Stimulated activated CD4-positive, alpha-beta T cell treated with anti-CD3 and anti-CD28 coated beads, Interleukin-2, amount 100 ng/mL, for 24 hours (primary cell): ENCODE measurements around the gene KCNH1.
"Not testable (repeated sequence)": the region's sequence is repeated elsewhere in the genome, so short reads cannot be mapped to it uniquely, and the experiment has no call there.

ENCODE experiments used
- DNase-seq, 2 donors: peaks; one replicate each; pipeline ENCODE4 v3.0.0-alpha.2; 2020

KCNH1 gene

DNA sequence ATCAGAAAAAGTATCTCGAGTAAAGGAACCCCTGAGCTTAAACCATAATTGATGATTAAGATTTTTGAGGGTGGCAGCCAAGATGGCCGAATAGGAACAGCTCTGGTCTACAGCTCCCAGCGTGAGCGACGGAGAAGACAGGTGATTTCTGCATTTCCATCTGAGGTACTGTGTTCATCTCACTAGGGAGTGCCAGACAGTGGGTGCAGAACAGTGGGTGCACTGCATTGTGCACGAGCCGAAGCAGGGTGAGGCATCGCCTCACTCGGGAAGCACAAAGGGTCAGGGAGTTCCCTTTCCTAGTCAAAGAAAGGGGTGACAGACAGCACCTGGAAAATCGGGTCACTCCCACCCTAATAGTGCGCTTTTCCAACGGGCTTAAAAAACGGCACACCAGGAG lies 138.0 kb downstream of the KCNH1 start:
- not testable (repeated sequence) for DNase-seq

DNA sequence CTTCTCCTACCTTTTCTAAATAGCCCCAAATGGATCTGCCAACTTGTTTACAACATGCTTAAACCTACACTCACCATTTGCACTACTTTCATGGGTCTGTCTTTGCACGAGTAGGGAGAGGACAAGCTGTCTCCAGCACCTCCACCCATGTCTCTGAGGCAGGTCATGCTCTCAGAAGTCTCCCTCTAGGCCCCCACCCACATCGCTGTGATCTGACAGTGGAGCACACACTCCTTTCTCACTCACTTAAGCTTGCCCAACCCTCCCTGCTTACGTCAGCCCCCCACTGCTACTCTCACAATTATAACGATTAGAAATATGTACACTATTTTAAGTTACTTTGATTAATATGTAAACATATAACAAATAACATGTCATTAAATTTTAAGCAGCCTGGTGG lies 141.1 kb downstream of the KCNH1 start:
- no peak for DNase-seq

GRCh38 chr1:210989905-210990304 lies 144.0 kb downstream of the KCNH1 start:
- no peak for DNase-seq

GRCh38 chr1:210981490-210981889 lies 152.5 kb downstream of the KCNH1 start:
- no peak for DNase-seq

DNA sequence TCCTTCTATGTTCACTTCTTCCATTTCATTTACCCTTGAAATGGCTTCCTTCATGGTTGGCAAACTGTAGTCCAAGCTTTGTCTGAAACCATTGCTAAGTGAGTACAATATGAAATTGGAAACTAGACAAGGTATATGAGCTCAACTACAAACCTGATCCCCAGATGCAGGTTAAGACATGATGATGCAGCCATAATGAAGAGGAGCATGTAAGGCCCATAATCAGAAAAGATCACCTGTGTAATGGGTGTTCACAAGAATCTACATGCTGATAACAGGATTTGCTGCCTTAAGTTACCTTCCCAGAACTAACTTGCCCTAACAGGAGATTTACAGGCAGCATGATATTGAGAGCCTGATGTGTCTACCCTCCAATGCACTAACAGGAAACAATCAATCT lies 153.9 kb downstream of the KCNH1 start:
- no peak for DNase-seq

DNA sequence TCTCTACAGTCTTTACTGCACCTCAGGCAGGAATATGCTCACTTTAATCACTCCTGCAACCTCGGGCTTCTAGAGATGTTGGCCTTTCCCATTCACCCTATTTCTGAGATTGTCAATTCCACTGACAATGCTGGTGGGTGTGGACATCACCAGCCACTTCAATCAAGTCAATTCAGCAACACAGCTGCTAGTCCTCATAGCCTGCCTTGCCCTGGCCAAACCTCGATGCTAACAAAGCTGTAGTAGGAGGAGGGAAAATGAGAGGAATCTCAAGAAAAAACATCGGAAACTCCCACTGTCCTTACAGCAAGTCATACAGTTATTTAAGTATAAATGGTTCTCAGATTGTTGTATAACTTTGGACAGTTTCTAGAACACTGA lies 155.0 kb downstream of the KCNH1 start:
- DNase-seq = no peak

GRCh38 chr1:210978316-210978973 lies 155.5 kb downstream of the KCNH1 start:
- no peak for DNase-seq

DNA sequence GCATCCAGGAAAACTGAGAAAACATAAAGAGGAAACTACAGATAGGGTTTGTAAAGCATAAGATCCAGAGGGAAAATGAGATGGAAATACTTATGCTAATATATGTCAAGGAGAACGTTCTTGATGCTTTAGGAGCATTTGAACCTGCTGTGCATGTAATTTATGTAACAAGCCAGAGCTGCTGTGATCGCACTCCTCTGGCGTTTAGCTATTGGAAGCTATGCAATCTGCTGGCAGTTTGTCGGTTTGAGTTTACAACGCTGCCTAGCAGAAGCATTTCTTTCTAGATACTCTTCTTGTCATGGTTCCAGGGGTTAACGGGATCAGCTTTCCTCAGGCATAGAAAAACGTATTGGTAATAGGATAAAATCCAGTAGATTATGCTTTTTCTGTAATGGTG lies 182.7 kb downstream of the KCNH1 start:
- no peak for DNase-seq

GRCh38 chr1:210949940-210950546 lies 183.9 kb downstream of the KCNH1 start:
- peak; percentile 67 to 74 for DNase-seq

GRCh38 chr1:210949489-210949888 lies 184.5 kb downstream of the KCNH1 start:
- DNase-seq = no peak

DNA sequence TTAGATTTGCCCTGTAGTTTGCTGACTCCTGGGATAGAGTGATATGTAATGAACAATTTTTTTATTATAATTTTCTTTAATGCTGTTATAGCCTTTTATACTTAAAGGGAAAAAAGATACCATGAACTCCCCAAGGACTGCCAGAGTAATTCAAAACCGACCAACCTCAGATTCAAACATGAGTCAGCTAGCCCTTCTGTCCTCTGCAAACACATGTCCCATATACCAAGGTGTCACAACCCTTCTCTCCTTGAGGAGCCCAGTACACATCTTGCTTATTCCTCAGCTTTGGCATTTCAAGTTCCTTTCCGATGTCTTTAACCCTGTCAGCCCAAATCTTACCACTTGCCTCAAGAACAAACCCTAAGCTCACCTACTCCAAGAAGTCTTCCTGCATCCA lies 184.9 kb downstream of the KCNH1 start:
- no peak for DNase-seq

GRCh38 chr1:210944252-210944651 lies 189.7 kb downstream of the KCNH1 start:
- DNase-seq = no peak

DNA sequence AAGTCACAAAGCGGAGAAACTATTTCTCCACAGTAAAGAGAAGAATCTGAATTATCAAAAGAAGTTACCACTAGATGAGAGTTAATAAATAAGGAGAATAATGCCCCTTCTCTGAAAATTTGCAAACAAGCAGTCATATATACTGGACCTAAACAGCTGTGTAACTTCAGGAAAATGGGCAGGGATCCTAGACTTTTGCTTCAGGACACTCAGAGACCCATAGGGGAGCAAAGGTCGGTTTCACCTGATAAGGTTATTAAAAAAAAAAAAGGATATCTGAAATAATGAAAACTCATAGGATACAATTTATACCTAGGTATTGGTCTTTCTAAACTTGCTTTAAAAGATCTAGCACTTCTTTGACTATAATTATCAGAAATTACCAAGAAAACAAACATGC lies 191.4 kb downstream of the KCNH1 start:
- no peak for DNase-seq

- DNase-seq = no peak
Measured at GRCh38 chr1:210940081-210940617, 193.8 kb downstream of the KCNH1 start.

DNA sequence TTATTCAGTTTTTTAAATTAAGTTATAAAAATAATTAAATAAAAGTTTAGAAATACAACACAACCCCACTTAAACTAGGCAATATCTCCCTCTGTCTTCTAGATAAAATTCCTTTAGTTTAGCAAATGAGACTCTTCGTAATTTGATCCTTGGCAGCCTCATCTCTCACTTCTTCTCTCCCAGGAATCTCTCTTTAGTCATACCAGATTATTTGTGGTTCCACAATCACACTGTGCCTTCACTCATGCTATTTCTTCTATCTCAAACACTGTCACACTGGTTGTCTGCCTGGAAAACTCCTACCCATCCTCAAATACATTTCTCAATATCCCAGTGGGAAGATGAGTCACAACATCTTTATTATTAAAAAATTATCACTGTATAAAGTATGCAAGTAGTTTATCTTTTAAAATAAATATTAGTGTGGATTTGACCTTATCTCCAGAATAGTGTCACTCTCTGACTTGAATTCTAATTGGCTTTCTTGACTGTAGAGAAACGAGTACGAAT lies 195.5 kb downstream of the KCNH1 start:
- no peak for DNase-seq

GRCh38 chr1:210937846-210938245 lies 196.1 kb downstream of the KCNH1 start:
- DNase-seq = no peak

GRCh38 chr1:210935905-210936304 lies 198.0 kb downstream of the KCNH1 start:
- no peak for DNase-seq

DNA sequence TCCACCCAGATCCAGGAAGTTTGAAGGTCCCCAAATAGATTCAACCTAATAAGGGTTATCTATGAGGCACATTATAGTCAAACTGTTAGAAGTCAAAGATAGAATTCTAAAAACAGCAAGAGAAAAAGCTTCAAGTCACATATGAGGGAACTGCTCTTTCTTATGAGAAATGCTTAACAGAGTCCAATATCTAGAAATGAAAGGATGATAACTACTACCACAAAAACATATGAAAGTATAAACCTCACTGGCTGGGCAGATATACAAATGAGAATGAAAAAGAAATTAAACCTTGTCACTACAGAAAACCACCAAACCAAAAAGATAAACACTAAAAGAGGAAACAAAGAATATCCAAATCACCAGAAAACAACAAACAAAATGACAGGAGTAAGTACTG lies 201.8 kb downstream of the KCNH1 start:
- DNase-seq = no peak

DNA sequence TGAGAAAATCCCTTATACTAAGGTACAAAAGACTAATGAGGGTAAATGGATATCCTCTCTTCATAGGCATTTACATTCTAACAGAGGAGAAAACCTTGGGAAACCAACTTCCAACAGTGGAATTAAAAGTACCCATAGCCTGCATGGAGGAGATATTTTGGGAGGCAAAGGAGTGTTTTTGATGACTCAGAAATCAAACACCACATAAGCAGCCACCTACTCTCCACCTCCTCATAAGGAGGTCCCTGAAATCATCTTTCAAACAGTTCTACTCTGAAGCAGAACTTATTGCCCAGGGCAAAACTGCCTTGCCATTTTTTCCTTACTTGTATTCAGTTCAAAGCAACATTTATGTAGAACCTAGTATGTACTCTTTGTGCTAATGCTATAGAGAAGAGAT lies 211.3 kb downstream of the KCNH1 start:
- no peak for DNase-seq

DNA sequence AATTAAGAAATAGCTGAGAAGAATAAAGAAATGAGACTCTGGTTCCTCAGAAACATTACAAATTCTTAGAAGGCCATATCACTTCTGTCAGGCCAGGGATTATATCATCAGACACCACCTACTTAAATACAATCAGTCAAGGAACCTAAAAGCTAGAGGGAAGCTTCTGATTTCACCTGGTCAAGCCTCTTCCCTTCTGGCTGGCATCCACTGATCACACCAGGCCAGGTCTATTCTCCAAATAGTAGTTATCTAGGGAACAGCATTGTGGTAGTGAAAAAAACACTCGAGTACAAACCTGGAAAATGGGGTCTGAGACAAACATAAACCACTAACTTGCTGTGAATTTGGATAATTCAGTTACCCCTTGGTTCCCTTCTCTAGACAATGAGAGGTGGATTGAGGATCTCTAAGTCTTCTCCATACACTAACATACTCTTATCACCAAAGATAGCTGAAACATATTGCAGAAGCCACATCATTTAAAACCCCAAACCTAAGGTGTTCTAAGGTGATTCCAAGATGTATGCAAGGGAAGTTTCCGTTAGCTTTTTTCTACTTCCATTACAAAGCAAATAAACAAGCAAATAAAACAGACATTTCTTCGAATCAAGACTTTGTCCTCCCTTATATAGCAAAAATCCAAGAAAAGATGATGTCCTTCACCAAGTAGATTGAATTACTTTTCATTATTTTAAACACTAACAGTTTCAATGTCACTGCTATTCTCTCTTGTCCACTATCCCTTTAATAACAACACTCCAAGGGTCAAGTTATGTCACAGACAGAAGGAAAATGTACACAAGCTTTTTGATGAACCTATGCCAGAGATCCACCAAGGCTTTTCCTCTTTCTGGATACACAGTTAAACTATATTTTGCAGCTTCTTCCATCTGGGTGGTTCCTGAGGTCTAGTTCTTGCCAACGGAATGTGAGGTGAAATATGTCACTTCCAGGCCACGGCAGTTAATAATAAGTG lies 212.9 kb downstream of the KCNH1 start:
- DNase-seq = no peak

- DNase-seq = no peak
Measured at GRCh38 chr1:210920258-210920657, 213.7 kb downstream of the KCNH1 start.

GRCh38 chr1:210918893-210919292 lies 215.1 kb downstream of the KCNH1 start:
- DNase-seq = no peak

DNA sequence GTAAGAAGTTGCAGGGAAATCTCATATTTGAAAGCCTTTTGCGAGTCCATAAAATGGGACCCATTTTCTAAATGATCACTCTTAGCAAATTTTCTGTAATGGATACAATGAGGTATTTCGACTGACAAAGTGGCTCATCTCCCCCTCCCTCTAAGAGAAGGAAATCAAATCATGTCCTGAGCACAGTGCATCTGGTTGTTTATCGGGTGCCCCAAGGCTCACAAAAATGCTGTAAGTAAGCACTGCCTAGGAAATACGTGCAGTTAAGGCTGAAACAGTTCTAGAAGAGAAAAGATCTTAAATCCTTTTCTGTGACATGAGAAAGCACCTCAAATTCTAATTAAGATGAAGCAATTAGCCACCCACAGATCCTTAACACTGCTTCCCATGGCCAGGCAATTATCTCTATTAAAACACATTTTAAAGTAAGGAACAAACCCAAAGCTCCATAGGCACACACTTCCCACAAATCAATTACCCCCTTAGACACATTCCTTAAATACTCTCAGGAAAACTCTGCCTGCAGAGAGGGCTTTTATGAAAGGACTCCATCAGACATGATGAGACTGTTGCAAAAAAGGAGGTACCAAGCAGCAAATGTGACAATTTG lies 216.3 kb downstream of the KCNH1 start:
- no peak for DNase-seq
